GM23338 (cell line): ENCODE data around the gene SFT2D3.

Source experiments
- CREB1 ChIP-seq: fragments of 250-450 bp; sonication (Bioruptor Pico); IDR thresholded peaks from 2 replicates; pipeline ENCODE4 v1.5.0; 2020; ENCODE audit warnings: low read depth, mild to moderate bottlenecking, moderate library complexity
- CTCF ChIP-seq, 2 experiments: fragments of 200-600 bp in 1 of 2; sonication (generic) in 1 of 2; conservative IDR thresholded peaks; 2 replicates each; pipeline versions ENCODE4 v1.5.1 to v1.6.1; 2016 to 2017; ENCODE audit warnings: antibody characterized with exemption in 2 of 2, low read depth in 2 of 2, mild to moderate bottlenecking in 2 of 2, moderate library complexity in 1 of 2
- ETS1 ChIP-seq: IDR thresholded peaks from 2 replicates; pipeline ENCODE4 v1.6.1; 2016; ENCODE audit warnings: antibody characterized with exemption
- EZH2 ChIP-seq: fragments of 200-600 bp; sonication (generic); IDR thresholded peaks from one replicate; pipeline ENCODE4 v1.8.0; 2017; ENCODE audit warnings: antibody characterized with exemption, mild to moderate bottlenecking, low read depth; ENCODE audit not compliant: unreplicated experiment
- EZH2phosphoT487 ChIP-seq: fragments of 200-600 bp; sonication (generic); IDR thresholded peaks from one replicate; pipeline ENCODE4 v1.8.1; 2018; ENCODE audit warnings: antibody characterized with exemption; ENCODE audit not compliant: unreplicated experiment
- JUNB ChIP-seq: IDR thresholded peaks from one replicate; pipeline ENCODE4 v1.6.1; 2016; ENCODE audit warnings: antibody characterized with exemption; ENCODE audit not compliant: unreplicated experiment
- NANOG ChIP-seq: IDR thresholded peaks from 2 replicates; pipeline ENCODE4 v1.6.1; 2016; ENCODE audit warnings: antibody characterized with exemption, borderline replicate concordance
- POLR2AphosphoS5 ChIP-seq: IDR thresholded peaks from 2 replicates; pipeline ENCODE4 v1.6.1; 2016; ENCODE audit warnings: antibody characterized with exemption, low read depth
- REST ChIP-seq: IDR thresholded peaks from one replicate; pipeline ENCODE4 v1.6.1; 2018; ENCODE audit warnings: antibody characterized with exemption; ENCODE audit not compliant: unreplicated experiment
- STAT1 ChIP-seq: IDR thresholded peaks from one replicate; pipeline ENCODE4 v1.6.1; 2016; ENCODE audit warnings: antibody characterized with exemption; ENCODE audit not compliant: unreplicated experiment
- ZNF114 ChIP-seq: fragments of 250-450 bp; sonication (Bioruptor Pico); IDR thresholded peaks from 2 replicates; pipeline ENCODE4 v1.5.0; 2020; ENCODE audit warnings: mild to moderate bottlenecking, moderate library complexity
- ZNF331 ChIP-seq: fragments of 250-450 bp; sonication (Bioruptor Pico); IDR thresholded peaks from 2 replicates; pipeline ENCODE4 v1.5.0; 2020; ENCODE audit warnings: low read depth, mild to moderate bottlenecking, moderate library complexity
- ZNF462 ChIP-seq: fragments of 250-450 bp; sonication (Bioruptor Pico); IDR thresholded peaks from 2 replicates; pipeline ENCODE4 v1.5.0; 2020; ENCODE audit warnings: mild to moderate bottlenecking, moderate library complexity

- TF ChIP-seq CTCF (conservative IDR thresholded peaks at IDR 0.05; ENCODE audit: low read depth in 2 of 2) (no peak), EZH2 (no peak), ZNF114 (CRISPR knock-in tag) (no peak), CREB1 (CRISPR knock-in tag) (no peak), REST (no peak), POLR2AphosphoS5 (no peak), ZNF331 (CRISPR knock-in tag) (no peak), EZH2phosphoT487 (no peak), ZNF462 (CRISPR knock-in tag) (no peak), ETS1 (no peak), NANOG (no peak), STAT1 (no peak), JUNB (no peak)
These were observed 3.7 kb upstream of the SFT2D3 start for GRCh38 chr2:127697482-127698180.
